Adrenal gland (tissue), 5 donors: ENCODE data around the gene BMP5.

Experiments used
- CTCF ChIP-seq, 6 experiments: fragments of 450-650 bp in 4 of 6; fragments of 200-600 bp in 2 of 6; sonication (generic) in 1 of 6; IDR thresholded peaks; 1 replicate in 5 of 6; 2 replicates in 1 of 6; pipeline versions ENCODE4 v1.5.1 to v1.8.0; 2016 to 2021; ENCODE audit warnings: antibody characterized with exemption in 6 of 6, mild to moderate bottlenecking in 2 of 6, moderate library complexity in 1 of 6
- POLR2A ChIP-seq, 2 donors: fragments of 450-650 bp; IDR thresholded peaks; one replicate each; pipeline ENCODE4 v1.6.1; 2017; ENCODE audit warnings: antibody characterized with exemption in 2 of 2, mild to moderate bottlenecking in 2 of 2, moderate library complexity in 1 of 2
- donor health status: DM: no; HTN: no; CAD: no.

DNA sequence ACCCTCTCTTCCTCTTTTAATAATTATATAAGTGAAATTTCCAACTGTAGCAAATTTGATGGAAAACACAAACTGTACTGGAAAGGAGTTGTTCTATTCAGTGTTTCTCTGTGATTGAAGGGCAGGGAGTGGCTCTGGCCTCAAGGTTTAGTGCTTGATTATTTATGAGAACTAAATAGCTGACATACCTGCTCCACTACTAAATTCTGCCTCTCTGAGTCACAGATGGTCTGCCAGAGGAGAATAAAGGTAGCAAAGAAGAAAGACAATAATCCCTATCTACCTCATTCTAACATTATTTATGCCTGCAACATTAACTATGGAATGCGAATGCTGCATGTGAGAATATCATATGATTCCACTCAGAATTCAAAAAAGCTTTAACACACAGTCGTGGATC, 9.3 kb downstream of the BMP5 start:
- TF ChIP-seq CTCF (IDR thresholded peaks at IDR 0.05) (no peak), POLR2A (IDR thresholded peaks at IDR 0.05) (no peak)
